NCI-H510A treated with DMSO at 0.1 percent for 48 hours (cell line): ENCODE data around the gene KANSL1L.

ENCODE experiments used
- DNase-seq: peaks from one replicate; lab custom pipeline; 2025; lab: John Stamatoyannopoulos, UW

Gene KANSL1L

GRCh38 chr2:209998596-209998995 is 172.6 kb downstream of the KANSL1L start:
- no peak for DNase-seq

- DNase-seq = no peak
Measured at GRCh38 chr2:209993968-209994367, 177.2 kb downstream of the KANSL1L start.

GRCh38 chr2:209990838-209991237 is 180.4 kb downstream of the KANSL1L start:
- no peak for DNase-seq

GRCh38 chr2:209988010-209988409 is 183.2 kb downstream of the KANSL1L start:
- no peak for DNase-seq

GRCh38 chr2:209986415-209986814 is 184.8 kb downstream of the KANSL1L start:
- DNase-seq = no peak

- DNase-seq = no peak
Measured at GRCh38 chr2:209985874-209986273, 185.3 kb downstream of the KANSL1L start.

- no peak for DNase-seq
Measured at GRCh38 chr2:209984291-209984690, 186.9 kb downstream of the KANSL1L start.

GRCh38 chr2:209977386-209978239 is 193.6 kb downstream of the KANSL1L start:
- DNase-seq = peak; percentile 26

- DNase-seq = no peak
Measured at GRCh38 chr2:209976698-209977385, 194.4 kb downstream of the KANSL1L start.

GRCh38 chr2:209974576-209974975 is 196.6 kb downstream of the KANSL1L start:
- DNase-seq = no peak

- no peak for DNase-seq
Measured at GRCh38 chr2:209973328-209973727, 197.9 kb downstream of the KANSL1L start.
